Stimulated activated CD4-positive, alpha-beta T cell treated with anti-CD3 and anti-CD28 coated beads, TNF-alpha, amount 100 ng/mL, for 24 hours (primary cell): ENCODE measurements around the gene DNAH7.
"Not testable (repeated sequence)": the region's sequence is repeated elsewhere in the genome, so short reads cannot be mapped to it uniquely, and the experiment has no call there.

Experiments
- DNase-seq, 3 experiments: peaks; one replicate each; pipeline ENCODE4 v3.0.0-alpha.2; 2020; ENCODE audit warnings: low read depth in 3 of 3

Gene DNAH7

GRCh38 chr2:195727106-195727505 is 341.5 kb downstream of the DNAH7 start:
- DNase-seq, result no peak

GRCh38 chr2:195722075-195722474 is 346.6 kb downstream of the DNAH7 start:
- DNase-seq, result no peak

DNA sequence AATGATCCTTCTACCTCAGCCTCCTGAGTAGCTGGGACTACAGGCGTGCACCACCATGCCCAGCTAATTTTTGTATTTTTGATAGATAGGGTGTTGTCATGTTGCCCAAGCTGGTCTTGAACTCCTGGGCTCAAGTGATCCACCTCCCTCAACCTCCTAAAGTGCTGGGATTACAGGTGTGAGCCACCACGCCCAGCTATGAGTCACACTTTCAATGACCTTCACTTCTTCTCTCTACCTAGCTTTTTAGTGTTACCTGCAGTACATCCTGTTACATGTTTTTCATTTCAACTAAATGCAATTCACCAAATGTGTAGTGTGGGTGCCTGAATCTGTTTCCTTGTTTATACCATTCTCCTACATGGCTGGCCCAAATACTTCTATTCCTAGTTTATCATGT is 347.6 kb downstream of the DNAH7 start:
- DNase-seq, result no peak

- DNase-seq, result no peak
Observed at GRCh38 chr2:195716466-195716865, 352.2 kb downstream of the DNAH7 start.

- DNase-seq, result no peak
Observed at GRCh38 chr2:195711478-195711877, 357.2 kb downstream of the DNAH7 start.

DNA sequence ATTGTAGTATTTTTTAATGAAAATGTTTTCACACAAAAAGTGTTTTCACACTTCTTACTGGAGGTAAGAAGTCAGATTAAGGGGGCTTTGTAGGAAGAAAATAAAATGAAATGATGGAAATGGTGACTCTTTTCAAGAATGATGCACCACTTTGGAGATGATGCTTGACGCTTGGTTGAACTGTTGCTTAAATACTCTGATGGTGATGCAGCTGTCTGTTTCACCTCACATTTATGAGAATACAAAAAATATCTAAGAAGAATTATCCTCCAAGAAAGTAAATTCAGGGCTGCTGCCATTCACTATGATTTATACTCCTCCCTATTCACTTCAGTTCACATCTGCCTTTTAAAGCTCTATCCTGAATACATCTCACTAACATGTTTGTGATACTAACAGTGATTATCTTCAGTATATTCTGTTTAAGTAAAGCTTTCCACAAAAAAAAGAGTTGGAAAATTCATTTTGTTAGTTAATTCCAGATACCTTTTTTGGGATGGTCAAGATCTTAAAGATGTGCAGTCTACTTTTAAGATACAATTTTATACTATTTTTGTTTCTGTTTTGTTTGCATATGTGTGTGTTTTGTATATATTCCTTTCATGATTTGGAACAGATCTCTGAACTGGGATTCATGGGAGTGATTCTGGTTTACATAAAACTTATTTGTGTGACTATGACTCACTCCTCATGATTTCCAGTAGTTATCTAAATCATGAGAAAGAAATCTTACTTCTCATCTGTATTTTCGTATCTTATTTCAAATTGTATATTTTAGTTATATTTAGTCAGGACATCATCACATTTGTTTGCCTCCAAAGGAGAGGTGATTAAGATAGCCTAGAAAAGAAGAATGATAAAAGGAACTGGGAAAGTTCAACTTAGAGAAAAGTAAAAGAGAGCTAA is 358.5 kb downstream of the DNAH7 start:
- DNase-seq, result no peak

- no peak for DNase-seq
Observed at GRCh38 chr2:195706161-195706900, 362.3 kb downstream of the DNAH7 start.

GRCh38 chr2:195700480-195700879 is 368.2 kb downstream of the DNAH7 start:
- no peak for DNase-seq

DNA sequence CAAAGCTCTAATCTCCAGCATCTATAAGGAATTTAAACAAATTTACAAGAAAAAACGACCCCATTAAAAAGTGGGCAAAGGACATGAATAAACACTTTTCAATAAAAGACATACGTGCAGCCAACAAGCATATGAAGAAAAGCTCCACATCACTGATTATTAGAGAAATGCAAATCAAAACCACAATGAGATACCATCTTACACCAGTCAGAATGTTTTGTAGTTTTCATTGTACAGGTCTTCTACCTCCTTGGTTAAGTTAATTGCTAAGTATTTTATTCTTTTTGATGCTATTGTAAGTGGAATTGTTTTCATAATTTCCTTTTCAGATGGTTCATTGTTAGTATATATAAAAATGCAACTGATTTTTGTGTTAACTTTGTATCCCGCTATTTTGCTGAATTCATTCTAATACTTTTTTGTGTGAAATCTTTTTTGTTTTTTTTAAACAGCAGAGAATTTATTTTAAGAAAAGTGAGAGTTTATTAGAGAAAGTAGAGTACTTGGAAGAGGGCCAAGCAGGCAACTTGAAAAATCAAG is 370.9 kb downstream of the DNAH7 start:
- DNase-seq, result no peak

GRCh38 chr2:195696012-195696411 is 372.6 kb downstream of the DNAH7 start:
- no peak for DNase-seq

- DNase-seq, result no peak
Observed at GRCh38 chr2:195695002-195695631, 373.5 kb downstream of the DNAH7 start.

DNA sequence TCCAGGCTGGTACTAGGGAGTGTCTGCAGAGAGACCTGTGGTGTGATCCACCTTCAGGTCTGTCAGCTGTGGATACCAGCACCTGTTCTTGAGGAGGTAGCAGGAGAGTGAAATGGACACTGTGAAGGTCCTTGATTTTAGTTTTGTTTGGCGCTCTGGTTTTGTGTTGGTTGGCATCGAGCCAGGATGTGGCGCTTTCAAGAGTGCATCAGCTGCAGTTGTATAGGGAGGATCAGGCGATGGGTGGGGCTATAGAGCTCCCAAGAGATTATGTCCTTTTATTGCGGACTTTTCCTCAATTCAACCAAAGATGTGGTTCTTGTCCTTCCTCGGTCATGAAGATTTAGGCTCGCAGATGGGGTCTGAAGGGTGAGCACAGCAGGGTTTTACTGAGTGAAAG is 374.1 kb downstream of the DNAH7 start:
- no peak for DNase-seq

DNA sequence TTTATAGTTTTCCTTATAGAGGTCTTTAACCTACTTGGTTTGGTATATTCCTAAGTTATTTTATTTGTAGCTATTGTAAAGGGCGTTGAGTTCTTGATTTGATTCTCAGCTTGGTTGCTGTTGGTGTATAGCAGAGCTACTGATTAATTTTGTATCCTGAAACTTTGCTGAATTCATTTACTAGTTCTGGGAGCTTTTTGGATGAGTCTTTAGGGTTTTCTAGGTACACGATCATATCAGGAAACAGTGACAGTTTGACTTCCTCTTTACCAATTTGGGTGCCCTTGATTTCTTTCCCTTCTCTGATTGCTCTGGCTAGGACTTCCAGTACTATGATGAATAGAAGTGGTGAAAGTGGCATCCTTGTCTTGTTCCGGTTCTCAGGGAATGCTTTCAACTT is 376.1 kb downstream of the DNAH7 start:
- DNase-seq, result not testable (repeated sequence)
